NB4 (cell line): ENCODE data around the gene ANKRD42.

Experiments used
- DNase-seq: peaks from one replicate; pipeline ENCODE4 v3.0.0; 2010; ENCODE audit warnings: low read depth
- H3K4me3 ChIP-seq: one replicate; pipeline ENCODE4 v1.5.1; 2011; ENCODE audit warnings: mild to moderate bottlenecking, low read depth, low read length, moderate library complexity
- CTCF ChIP-seq: IDR thresholded peaks from one replicate; pipeline ENCODE4 v1.5.1; 2012; ENCODE audit warnings: low read depth, low read length
- MAX ChIP-seq: IDR thresholded peaks from 2 replicates; pipeline ENCODE4 v1.6.1; 2011; ENCODE audit warnings: low read depth, low read length
- MYC ChIP-seq: IDR thresholded peaks from 2 replicates; pipeline ENCODE4 v1.6.1; 2011; ENCODE audit warnings: low read depth, low read length
- POLR2A ChIP-seq: IDR thresholded peaks from 2 replicates; pipeline ENCODE4 v1.6.1; 2011; ENCODE audit warnings: mild to moderate bottlenecking; ENCODE audit not compliant: insufficient read length; ENCODE audit errors: extremely low read depth

ANKRD42 gene

GRCh38 chr11:83275888-83276641 lies 82.6 kb downstream of the ANKRD42 start:
- no peak for DNase-seq
- no peak overlapping the region for H3K4me3 ChIP-seq
- no peak for TF ChIP-seq POLR2A
- TF ChIP-seq MAX: no peak
- TF ChIP-seq MYC: no peak
- TF ChIP-seq CTCF: no peak

GRCh38 chr11:83278351-83278750 lies 84.8 kb downstream of the ANKRD42 start:
- DNase-seq: no peak
- H3K4me3 ChIP-seq: no peak overlapping the region
- TF ChIP-seq CTCF (no peak), POLR2A (no peak), MYC (no peak), MAX (no peak)

GRCh38 chr11:83280256-83280655 lies 86.7 kb downstream of the ANKRD42 start:
- no peak for DNase-seq
- no peak overlapping the region for H3K4me3 ChIP-seq
- no peak for TF ChIP-seq MYC
- no peak for TF ChIP-seq MAX
- no peak for TF ChIP-seq POLR2A
- TF ChIP-seq CTCF: no peak

GRCh38 chr11:83282084-83282716 lies 88.7 kb downstream of the ANKRD42 start:
- DNase-seq: no peak
- no peak overlapping the region for H3K4me3 ChIP-seq
- TF ChIP-seq CTCF (no peak), MAX (no peak), POLR2A (no peak), MYC (no peak)

GRCh38 chr11:83284501-83285150 lies 91.1 kb downstream of the ANKRD42 start:
- peak overlapping the region; percentile 92 for H3K4me3 ChIP-seq
- no peak for TF ChIP-seq MYC
- TF ChIP-seq POLR2A: no peak
- no peak for TF ChIP-seq MAX
- no peak for TF ChIP-seq CTCF
- DNase-seq: peak; percentile 11
